ENCODE results near the gene VRK3.

The VRK3 gene

DNA sequence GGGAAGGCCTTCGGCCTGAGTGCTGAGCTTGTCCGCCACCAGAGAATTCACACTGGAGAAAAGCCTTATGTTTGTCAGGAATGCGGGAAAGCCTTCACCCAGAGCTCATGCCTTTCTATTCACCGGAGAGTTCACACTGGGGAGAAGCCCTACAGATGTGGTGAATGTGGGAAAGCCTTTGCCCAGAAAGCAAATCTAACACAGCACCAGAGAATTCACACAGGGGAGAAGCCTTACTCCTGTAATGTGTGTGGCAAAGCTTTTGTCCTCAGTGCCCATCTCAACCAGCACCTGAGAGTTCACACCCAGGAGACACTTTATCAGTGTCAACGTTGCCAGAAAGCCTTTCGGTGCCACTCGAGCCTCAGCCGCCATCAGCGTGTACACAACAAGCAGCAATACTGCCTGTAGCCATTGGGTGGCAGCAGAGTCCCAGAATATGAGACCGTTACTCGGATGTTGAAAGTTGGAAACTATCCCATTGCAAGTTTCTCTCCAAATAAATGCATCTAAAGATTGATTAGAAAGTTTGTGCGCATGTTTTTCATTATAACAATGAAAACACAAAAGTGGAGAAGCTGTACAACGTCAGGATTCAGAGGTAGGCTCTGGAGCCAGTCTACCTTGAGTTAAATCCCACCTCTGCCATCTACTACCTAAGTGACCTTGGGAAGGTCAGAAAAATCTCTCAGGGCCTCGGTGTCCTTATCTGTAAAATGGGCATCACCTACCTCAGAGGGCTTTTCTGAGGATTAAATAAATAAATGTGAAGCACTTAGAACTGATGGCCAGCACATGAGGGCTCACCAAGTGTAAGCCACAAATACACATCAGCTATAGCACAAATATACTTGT lies 21.7 kb upstream of the VRK3 start:
- in situ Hi-C loops (cut with MboI; ENCODE audit: low pct_unique_long_range_greater_than_20kb, low sequenced_read_pairs, unreplicated experiment) = no loop called here
- no peak for DNase-seq (ENCODE audit: low spot score)
- TF ChIP-seq, protein P1, sequence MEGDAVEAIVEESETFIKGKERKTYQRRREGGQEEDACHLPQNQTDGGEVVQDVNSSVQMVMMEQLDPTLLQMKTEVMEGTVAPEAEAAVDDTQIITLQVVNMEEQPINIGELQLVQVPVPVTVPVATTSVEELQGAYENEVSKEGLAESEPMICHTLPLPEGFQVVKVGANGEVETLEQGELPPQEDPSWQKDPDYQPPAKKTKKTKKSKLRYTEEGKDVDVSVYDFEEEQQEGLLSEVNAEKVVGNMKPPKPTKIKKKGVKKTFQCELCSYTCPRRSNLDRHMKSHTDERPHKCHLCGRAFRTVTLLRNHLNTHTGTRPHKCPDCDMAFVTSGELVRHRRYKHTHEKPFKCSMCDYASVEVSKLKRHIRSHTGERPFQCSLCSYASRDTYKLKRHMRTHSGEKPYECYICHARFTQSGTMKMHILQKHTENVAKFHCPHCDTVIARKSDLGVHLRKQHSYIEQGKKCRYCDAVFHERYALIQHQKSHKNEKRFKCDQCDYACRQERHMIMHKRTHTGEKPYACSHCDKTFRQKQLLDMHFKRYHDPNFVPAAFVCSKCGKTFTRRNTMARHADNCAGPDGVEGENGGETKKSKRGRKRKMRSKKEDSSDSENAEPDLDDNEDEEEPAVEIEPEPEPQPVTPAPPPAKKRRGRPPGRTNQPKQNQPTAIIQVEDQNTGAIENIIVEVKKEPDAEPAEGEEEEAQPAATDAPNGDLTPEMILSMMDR (IDR thresholded peaks at IDR 0.05; ENCODE audit: extremely low read depth, insufficient read depth, missing control alignments) = peak; percentile 46

- DNase-seq (ENCODE audit: low spot score) = no peak
- TF ChIP-seq, protein P1 (IDR thresholded peaks at IDR 0.05; ENCODE audit: extremely low read depth, insufficient read depth, missing control alignments) = no peak
- in situ Hi-C loops (cut with MboI; ENCODE audit: low pct_unique_long_range_greater_than_20kb, low sequenced_read_pairs, unreplicated experiment) = no loop called here
These were observed 19.8 kb upstream of the VRK3 start for GRCh38 chr19:50044922-50045321.

- DNase-seq (ENCODE audit: low spot score) = no peak
- in situ Hi-C loops (cut with MboI; ENCODE audit: low pct_unique_long_range_greater_than_20kb, low sequenced_read_pairs, unreplicated experiment) = no loop called here
- TF ChIP-seq, protein P1 (IDR thresholded peaks at IDR 0.05; ENCODE audit: extremely low read depth, insufficient read depth, missing control alignments) = no peak
These were observed 18.8 kb upstream of the VRK3 start for GRCh38 chr19:50043967-50044366.

DNA sequence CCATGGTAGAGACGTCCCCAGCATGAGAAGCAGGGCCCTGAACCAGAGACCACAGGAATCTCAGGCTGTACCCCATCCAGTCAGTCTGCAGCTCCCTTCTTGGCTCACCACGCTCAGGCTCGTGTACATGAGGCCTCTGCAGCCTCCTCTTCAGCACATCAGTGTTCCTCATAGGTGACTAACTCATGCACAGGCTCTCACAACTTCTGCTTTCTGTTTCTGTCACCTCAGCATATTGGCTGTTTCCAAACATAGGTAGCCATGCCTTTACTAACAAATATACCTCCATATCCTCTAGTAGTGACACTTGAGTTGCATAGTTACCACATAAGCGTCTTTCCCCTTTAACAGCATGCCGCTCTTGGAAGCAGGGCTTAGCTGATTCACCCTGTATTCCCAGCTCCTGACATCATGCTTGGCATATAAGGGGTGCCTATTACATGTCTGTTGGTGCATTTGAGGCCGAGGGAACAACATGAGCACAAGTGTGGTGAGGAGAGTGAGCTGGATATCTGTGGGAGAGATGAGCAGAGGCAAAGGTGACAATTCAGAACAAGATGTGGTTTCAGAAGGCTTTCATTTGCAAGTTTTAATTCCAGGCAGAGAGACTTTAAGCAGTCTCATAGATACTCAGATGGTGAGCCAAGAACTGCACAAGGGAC lies 17.3 kb upstream of the VRK3 start:
- no peak for DNase-seq (ENCODE audit: low spot score)
- in situ Hi-C loops (cut with MboI; ENCODE audit: low pct_unique_long_range_greater_than_20kb, low sequenced_read_pairs, unreplicated experiment) = no loop called here
- TF ChIP-seq, protein P1 (IDR thresholded peaks at IDR 0.05; ENCODE audit: extremely low read depth, insufficient read depth, missing control alignments) = no peak

DNA sequence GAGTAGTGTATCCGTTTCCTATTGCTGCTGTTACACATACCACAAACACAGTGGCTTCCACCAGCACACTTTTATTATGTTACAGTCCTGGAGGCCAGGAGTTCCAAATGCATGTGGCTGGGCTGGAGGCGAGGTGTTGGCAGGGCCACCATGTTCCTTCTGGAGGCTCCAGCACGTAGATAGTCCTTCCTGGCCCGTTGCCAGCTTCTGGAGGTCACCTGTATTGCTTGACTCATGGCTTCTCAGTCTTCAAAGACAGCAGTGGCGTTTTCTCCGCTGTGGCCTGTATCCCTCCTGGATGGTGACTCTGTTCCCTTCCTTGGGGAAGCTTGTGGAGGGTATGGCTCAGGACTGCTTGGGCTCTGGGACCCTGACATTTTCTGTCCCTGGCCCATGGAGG lies 15.8 kb upstream of the VRK3 start:
- in situ Hi-C loops (cut with MboI; ENCODE audit: low pct_unique_long_range_greater_than_20kb, low sequenced_read_pairs, unreplicated experiment) = no loop called here
- TF ChIP-seq, protein P1 (IDR thresholded peaks at IDR 0.05; ENCODE audit: extremely low read depth, insufficient read depth, missing control alignments) = no peak
- DNase-seq (ENCODE audit: low spot score) = no peak

DNA sequence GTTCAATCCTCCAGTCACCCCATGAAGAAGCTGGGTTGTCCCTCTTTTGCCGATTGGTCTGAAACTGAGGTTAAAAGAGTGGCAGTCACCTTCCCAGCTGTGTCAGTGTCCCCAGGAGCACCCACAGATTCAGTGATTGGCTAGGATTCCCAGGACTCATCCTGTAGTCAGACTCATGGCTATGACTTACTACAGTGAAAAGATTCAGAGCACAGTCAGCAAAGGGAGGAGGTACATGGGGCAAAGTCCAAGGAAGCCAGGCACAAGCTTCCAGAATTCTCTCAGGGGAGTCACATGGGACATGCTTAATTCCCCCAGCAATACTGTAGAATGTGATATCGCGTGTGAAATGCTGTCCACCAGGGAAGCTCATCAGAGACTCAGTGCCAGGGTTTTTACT lies 14.8 kb upstream of the VRK3 start:
- DNase-seq (ENCODE audit: low spot score) = no peak
- in situ Hi-C loops (cut with MboI; ENCODE audit: low pct_unique_long_range_greater_than_20kb, low sequenced_read_pairs, unreplicated experiment) = no loop called here
- TF ChIP-seq, protein P1 (IDR thresholded peaks at IDR 0.05; ENCODE audit: extremely low read depth, insufficient read depth, missing control alignments) = no peak
